GM18867 (cell line): ENCODE measurements around the gene ULK4.
"Not testable (repeated sequence)": the region's sequence is repeated elsewhere in the genome, so short reads cannot be mapped to it uniquely, and the experiment has no call there.

Experiments
- ATAC-seq: cut with Tn5 transposase; IDR thresholded peaks from one replicate; pipeline ENCODE4 v1.9.1; 2021; ENCODE audit warnings: mild to moderate bottlenecking, moderate library complexity; ENCODE audit not compliant: unreplicated experiment

The ULK4 gene

DNA sequence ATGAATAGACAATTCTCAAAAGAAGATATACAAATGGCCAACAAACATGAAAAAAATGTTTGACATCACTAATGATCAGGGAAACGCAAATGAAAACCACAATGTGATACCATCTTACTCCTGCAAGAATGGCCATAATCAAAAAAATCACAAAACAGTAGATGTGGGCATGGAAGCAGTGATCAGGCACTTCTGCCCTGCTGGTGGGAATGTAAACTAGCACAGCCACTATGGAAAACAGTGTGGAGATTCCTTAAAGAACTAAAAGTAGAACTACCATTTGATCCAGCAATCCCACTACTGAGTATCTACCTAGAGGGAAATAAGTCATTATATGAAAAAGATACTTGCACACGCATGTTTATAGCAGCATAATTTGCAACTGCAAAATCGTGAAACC lies 677.0 kb downstream of the ULK4 start:
- ATAC-seq: not testable (repeated sequence)

- ATAC-seq: no peak
These were observed 684.0 kb downstream of the ULK4 start for GRCh38 chr3:41277790-41278465.

DNA sequence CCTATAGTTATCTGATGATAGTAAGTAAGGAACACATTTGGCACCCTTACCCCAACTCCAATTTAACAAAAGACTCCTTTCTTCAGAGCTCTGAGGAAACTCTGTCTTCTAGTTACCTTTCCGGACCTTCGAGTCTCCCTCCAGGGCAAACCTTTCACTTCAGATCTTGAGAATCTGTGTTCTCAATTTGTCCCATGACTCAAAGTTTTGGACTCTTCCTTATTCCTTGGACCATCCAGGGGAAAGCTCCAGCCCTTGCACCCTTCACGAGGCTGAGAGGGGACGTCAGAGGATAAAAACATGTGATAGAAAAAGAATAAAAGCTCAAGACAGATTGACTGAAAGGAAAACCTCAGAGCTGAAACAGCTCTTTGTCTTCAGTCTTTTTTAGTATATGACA lies 685.7 kb downstream of the ULK4 start:
- no peak for ATAC-seq

- ATAC-seq: no peak
These were observed 686.8 kb downstream of the ULK4 start for GRCh38 chr3:41274944-41275668.

GRCh38 chr3:41272667-41273066 lies 689.2 kb downstream of the ULK4 start:
- no peak for ATAC-seq

DNA sequence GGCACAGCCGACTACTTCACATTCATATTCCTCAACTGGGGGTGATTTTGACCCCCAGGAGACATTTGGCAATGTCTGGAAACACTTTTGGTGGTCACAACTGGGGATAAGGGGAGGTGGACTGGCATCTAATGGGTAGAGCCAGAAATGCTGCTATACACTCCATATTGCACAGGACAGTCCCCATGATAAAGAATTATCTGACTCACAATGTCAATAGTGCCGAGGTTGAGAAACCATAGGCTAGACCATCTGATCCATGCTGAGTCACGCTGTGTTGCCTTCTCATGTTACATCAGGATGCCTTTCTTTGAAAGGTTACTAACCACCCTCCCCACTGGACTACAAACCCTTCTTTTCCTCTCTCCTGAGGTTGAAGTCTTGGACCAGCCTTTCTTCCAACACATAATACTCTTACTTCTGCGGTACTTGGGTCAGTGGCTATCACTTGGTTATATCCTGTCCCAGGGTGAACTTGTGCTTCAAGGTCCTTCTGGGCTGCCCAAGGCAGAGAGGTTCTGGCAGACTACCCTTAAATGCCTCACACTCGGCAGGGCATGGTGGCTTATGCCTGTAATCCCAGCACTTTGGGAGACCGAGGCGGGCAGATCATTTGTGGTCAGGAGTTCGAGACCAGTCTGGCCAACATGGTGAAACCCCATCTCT lies 693.8 kb downstream of the ULK4 start:
- ATAC-seq: no peak

DNA sequence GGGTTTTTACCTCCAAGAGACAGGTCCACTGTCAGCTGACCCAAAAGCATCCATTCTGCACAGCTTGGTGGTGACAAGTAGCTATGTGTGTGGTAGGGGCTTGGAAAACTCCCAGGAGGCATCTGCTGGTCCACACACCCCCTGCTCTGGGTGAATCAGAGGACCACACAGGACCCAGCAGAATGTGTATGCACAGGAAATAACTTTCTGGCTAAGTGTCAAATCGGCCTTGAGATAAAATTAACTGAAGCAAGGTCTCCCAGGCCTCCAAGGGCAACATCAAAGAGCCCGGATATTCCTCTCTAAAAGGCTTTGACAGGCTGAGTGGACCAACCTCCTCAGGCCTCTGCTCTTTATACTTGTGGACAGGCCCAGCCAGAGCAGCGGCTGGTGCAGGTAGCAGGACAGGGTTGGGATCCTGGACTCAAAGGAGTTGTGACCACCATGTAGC lies 696.1 kb downstream of the ULK4 start:
- ATAC-seq: no peak

DNA sequence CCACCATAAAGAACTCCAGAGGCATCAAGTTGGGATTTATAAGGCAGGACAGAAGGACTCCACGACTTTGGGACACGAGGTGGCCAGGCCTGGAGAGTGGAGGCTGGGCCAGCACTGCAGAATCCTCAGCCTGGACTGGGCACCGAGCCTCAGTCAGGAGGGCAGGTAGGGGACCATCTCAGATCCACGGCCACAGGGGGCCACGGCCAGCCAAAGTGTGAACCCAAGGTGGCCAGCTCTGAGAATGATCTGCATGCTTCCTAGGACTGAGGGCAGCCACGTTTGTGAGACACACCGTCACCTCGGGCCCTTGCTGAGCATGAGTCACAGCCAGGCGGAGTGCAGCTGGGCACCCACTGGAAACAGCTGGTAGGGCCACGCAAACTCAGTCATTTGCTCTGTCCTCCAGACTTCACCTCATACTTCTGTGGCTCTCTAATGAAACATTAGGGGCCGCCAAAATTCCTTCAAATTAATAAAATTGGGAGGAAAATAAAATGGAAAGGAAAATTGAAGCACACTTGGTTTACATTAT lies 696.8 kb downstream of the ULK4 start:
- ATAC-seq: no peak

GRCh38 chr3:41260063-41260450 lies 701.8 kb downstream of the ULK4 start:
- no peak for ATAC-seq

DNA sequence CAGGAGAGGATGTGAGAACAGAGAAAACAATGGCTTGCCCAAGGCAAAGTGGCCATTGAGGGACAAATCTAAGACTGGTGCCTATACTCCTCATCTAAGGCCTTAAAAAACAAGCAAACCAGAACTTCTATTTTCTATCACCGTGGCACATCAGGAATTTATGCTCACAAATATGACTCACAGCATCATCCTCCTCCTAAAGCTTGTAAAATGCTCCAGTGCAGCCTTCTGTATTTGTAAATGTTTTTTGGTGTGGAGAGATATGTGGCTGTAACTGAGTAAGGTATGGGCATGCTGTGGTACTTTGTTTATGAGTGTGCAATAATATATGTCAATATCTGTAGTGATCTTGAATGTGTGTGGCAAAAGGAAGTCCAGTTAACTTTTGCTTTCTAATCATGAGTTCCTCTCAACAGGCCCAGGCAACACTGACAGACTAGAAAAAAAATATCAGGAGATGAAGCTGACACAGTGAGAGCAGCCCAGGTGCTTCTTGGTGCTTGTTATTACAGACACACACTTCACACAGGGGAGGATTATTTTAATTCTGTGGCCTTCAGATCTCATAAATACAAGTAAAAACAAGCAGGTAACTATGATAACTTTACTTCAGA lies 702.3 kb downstream of the ULK4 start:
- ATAC-seq: no peak

DNA sequence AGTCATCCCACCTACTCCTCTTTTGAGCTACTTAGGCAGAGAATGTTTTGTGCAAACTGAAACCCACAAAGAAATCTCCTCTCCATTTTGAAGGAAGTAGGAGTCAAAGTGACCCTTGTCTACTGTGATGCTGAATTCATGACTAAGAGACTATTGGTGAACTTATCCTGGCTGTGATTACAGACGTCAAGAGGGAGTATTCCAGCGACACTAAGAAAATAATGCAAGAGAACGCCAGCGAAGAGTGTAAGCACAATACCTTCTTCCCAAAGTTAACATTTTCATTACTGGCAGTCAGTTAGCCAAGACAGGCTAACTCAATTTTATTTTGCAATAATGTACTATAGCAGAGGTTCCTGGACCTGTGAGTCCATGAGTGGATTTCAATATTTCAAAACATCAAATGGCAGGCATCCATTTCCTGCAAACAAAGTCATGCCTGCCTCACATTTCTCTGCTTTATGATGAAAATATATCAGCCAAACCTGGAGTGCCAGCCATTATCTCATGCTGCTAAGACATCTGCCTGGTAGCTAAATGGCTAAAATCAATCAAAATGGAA lies 703.6 kb downstream of the ULK4 start:
- no peak for ATAC-seq

- no peak for ATAC-seq
These were observed 710.3 kb downstream of the ULK4 start for GRCh38 chr3:41251593-41251992.

DNA sequence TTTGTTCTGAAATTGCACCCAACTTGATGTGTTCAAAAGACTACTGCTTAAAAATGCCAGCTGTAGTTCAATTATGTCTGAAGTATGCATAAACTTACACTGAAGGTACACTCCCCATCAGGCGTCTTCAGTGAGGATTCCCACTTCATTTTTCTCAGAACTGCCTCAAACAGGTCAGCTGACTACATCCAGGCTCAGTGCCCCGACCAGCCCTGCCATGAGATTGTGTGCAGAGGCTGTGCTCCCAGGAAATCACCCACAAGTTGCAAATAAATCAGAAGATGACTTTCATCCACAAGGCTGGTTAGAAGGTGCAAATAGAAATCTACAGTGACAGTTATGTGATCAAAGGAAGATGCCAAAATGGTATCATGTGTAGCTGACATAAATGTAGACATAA lies 711.1 kb downstream of the ULK4 start:
- ATAC-seq: no peak

DNA sequence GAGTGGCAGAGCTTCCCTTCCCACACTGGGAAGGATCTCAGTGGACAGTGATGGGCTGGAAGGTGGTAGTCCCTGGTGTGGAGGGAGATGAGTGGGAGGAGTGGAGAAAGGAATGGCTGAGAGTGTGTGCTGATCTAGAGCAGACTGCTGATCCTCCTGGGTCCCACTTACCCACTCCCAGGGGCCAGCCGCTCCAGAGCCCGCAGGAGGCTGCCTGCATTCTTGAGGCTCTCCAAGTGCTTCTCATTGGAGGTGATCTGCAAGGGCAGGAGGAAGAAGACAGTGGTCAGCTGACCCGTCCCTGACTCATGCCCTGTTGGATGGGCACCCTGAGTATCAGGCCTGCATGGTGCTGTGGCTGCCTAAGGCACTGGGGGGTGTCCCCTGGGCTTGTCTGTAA lies 712.6 kb downstream of the ULK4 start:
- ATAC-seq: no peak

- no peak for ATAC-seq
These were observed 713.4 kb downstream of the ULK4 start for GRCh38 chr3:41248525-41248924.

- ATAC-seq: no peak
These were observed 714.6 kb downstream of the ULK4 start for GRCh38 chr3:41247055-41248004.

GRCh38 chr3:41244620-41245336 lies 717.1 kb downstream of the ULK4 start:
- no peak for ATAC-seq

- no peak for ATAC-seq
These were observed 718.7 kb downstream of the ULK4 start for GRCh38 chr3:41243183-41243582.
